ENCODE results near the gene GALNT17.

Gene GALNT17

GRCh38 chr7:71286924-71287323 lies 155.0 kb downstream of the GALNT17 start:
- DNase-seq: no peak

GRCh38 chr7:71290452-71290851 lies 158.5 kb downstream of the GALNT17 start:
- peak; percentile 76 for DNase-seq

- no peak for DNase-seq
Observed at GRCh38 chr7:71298378-71298777, 166.4 kb downstream of the GALNT17 start.

- no peak for DNase-seq
Observed at GRCh38 chr7:71300086-71300485, 168.1 kb downstream of the GALNT17 start.

DNA sequence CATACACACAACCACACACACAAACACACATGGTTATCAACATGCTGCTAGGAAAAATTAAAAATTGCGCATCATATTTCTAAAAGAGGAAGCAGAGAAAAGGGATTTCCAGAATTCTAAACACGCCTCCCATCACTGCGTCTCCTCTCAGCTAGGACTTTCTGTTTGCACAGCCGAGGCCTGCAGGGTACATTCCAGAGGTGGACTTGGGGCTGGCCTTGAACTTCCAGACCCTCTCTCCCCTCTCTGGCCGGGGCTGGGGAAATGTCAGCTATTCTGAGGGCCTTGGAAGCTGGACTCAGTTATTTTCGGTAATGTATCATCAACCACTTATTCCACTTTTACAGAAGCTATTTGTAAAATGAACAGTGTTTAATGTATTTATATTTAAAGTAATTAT lies 168.7 kb downstream of the GALNT17 start:
- no peak for DNase-seq

GRCh38 chr7:71301167-71301566 lies 169.2 kb downstream of the GALNT17 start:
- DNase-seq: no peak

- peak; percentile 95 for DNase-seq
Observed at GRCh38 chr7:71303566-71303965, 171.6 kb downstream of the GALNT17 start.

- DNase-seq: peak; percentile 98
Observed at GRCh38 chr7:71308096-71308495, 176.2 kb downstream of the GALNT17 start.

DNA sequence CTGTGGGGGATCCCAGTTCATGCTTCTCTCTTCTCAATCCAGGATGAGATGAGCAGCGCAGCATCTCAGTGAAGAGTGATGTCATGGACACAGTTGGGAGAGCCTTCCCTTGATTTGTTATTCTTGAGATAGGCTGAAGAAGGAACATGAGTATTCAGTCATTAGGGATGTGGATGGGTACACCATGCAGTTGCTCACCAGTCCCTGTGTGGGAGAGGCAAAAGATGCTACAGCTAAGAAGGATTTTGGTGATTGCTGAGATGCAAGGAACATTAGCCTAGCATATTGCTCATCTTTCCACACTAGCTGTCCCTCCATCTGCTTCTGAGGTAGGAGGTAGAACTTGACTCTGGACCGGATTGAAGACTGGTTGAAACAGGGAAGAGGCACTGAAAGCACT lies 179.6 kb downstream of the GALNT17 start:
- DNase-seq: no peak

DNA sequence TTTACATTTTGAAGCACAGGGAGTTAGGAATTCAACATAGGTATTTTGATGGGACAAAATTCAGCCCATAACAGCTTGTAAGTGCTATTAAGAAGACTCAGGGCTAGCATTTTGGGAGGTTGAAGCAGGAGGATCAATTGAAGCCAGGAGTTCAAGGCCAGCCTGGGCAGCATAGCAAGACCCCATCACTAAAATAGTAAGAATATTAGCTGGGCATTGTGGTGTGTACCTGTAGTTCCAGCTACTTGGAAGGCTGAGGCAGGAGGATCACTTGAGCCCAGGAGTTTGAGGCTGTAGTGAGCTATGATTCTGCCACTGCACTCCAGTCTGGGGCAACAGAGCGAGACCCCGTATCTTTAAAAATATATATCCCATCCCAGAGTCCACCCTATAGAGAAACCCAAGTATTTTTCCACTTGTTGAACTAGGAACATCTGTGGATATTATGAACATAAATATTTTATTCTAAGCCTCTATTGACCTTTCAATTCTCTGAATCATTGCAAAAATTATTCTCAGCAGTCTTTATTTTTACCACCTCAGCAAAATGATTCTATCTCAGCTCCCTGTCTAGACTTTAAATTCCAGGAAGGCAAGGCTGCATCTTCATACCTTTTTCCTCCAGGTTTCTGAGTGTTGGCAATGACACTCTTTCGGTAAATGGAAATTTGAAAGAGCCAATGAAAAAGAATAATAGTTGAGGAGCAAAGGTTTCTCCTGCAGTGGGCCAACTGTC lies 181.0 kb downstream of the GALNT17 start:
- no peak for DNase-seq

GRCh38 chr7:71313553-71313952 lies 181.6 kb downstream of the GALNT17 start:
- DNase-seq: no peak

GRCh38 chr7:71320916-71321315 lies 189.0 kb downstream of the GALNT17 start:
- DNase-seq: no peak

DNA sequence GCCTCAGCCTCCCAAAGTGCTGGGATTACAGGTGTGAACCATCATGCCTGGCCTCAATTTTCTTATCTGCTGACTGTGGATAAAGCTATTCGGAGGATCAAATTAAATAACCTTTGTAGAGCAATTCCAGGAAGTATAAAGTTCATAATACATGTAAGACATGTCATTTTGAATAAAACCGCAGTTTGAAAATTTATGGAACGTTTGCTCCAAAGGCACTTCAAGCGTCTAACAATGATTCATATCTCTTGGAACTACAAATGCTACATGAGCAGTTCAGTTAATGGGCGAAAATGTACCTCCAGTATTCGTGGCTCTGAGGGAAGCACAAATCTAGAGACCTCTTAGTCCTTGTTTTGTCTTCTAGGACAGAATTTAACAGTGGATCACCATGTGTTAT lies 190.3 kb downstream of the GALNT17 start:
- DNase-seq: no peak

- DNase-seq: no peak
Observed at GRCh38 chr7:71323726-71324125, 191.8 kb downstream of the GALNT17 start.

DNA sequence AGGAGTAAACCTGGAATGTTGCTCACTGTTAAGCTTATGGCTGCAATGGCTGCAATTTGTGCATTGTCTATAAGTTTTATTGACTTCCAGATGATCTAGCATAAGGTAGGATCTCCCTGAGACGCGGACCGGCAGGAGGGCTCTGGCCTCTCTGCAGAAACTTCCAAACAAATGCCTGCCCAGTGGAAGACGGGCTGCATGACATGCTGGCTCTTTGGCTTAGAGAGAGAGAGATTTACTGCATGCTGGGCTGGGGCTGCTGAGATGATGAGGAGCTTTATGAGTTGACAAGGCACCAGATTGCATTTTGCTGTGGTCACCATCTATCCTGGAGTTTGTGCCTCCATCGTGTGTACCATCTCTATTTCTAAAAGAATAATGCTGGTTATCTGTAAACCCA lies 193.2 kb downstream of the GALNT17 start:
- no peak for DNase-seq

DNA sequence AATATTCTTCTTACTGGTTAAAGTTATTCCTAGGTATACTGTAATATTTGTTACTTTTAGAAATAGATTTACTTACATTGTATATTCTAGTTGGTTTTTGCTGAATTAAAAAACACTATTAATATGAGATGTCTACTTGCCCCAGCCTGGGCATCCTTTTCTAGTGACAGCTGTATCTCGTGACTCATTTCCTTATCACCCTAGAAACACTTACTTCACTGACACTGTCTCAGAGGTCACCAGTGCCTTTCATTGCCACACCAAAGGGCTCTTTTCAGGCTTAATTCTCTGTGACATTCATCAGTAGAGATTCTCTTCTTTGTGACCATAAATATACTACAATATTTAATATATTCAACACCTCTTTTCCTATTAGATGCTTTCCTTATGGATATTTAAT lies 194.7 kb downstream of the GALNT17 start:
- no peak for DNase-seq

GRCh38 chr7:71327946-71328345 lies 196.0 kb downstream of the GALNT17 start:
- no peak for DNase-seq

- DNase-seq: no peak
Observed at GRCh38 chr7:71329030-71329660, 197.2 kb downstream of the GALNT17 start.

- DNase-seq: no peak
Observed at GRCh38 chr7:71332207-71332606, 200.3 kb downstream of the GALNT17 start.

DNA sequence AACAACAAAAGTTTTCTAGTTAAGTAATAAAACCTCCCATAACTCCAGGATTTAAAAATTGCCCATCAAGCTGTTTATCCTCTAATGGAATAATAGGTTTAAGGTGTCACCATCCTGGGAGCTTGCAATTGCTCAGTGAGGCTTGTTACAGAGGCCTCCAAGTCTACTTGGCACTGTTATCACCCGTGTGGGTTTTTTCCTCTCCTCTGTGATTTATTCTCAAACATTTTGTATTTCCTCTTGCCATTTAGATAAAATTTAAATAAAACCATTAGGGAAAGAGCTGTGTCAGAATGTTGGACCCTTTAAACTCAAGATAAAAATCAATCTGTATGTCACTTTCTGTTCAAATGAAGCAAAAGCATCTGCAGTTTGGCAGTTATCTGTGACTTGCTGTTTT lies 202.6 kb downstream of the GALNT17 start:
- DNase-seq: no peak

DNA sequence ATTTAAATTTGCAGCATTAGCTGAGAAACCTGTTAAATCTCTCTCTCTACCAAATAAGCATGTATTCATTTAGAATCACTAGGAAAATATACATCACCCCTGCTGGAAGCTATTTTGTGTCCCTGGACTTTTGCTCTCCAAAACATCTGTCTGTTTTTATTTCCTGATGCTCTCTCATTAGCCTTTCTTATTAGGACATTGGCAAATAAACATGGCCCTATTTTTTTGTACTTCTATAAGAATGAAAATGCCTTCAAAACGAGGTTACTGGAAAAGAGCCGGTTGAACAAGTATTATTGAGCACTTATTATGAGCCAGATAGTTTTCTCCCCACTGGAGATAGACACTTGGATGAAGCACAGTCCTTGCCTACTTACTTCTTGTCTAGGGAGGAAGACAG lies 206.9 kb downstream of the GALNT17 start:
- no peak for DNase-seq

- DNase-seq: peak; percentile 57
Observed at GRCh38 chr7:71339924-71340323, 208.0 kb downstream of the GALNT17 start.

- no peak for DNase-seq
Observed at GRCh38 chr7:71342202-71342601, 210.3 kb downstream of the GALNT17 start.

DNA sequence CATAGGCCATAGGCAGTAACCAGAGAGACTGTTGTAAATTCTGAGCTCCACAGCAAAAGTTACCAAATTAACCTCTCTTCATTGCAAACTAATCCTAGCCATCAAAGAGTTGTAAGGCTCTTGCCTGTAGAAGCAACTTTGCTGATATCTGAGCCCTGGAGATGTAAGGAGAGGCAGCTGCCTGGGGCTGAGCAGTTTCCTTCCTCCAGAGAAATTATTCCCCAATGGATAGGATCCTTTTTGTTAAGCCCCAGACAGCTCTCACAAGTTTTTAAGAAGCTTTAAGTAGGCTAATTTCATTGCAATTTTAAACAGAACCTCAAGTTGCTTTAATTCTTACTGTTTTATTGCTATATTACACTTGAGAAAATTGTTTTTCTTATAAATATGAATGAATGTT lies 211.1 kb downstream of the GALNT17 start:
- DNase-seq: no peak

GRCh38 chr7:71343892-71344291 lies 211.9 kb downstream of the GALNT17 start:
- no peak for DNase-seq

Data from fibroblast of skin of scalp (primary cell).